Stimulated activated naive CD8-positive, alpha-beta T cell treated with anti-CD3 and anti-CD28 coated beads, Interleukin-15, Interleukin-2, amounts not matched to agents 100 ng/mL and 50 ng/mL, for 24 hours (primary cell): Measurements from ENCODE around the gene SLC10A7.

ENCODE experiments used
- H3K27ac Mint-ChIP-seq: one replicate; pipeline ENCODE4 v1.8.0; 2021; ENCODE audit warnings: mild to moderate bottlenecking, mixed read lengths
- H3K27me3 Mint-ChIP-seq: one replicate; pipeline ENCODE4 v1.8.0; 2021; ENCODE audit warnings: mixed read lengths
- H3K36me3 Mint-ChIP-seq: one replicate; pipeline ENCODE4 v1.8.0; 2021; ENCODE audit warnings: low read depth, mixed read lengths
- H3K4me1 Mint-ChIP-seq: one replicate; pipeline ENCODE4 v1.8.0; 2021; ENCODE audit warnings: low read depth, mixed read lengths
- H3K4me3 Mint-ChIP-seq: one replicate; pipeline ENCODE4 v1.8.0; 2021; ENCODE audit warnings: mild to moderate bottlenecking, mixed read lengths
- H3K9me3 Mint-ChIP-seq: one replicate; pipeline ENCODE4 v1.8.0; 2021; ENCODE audit warnings: mixed read lengths

Gene SLC10A7

DNA sequence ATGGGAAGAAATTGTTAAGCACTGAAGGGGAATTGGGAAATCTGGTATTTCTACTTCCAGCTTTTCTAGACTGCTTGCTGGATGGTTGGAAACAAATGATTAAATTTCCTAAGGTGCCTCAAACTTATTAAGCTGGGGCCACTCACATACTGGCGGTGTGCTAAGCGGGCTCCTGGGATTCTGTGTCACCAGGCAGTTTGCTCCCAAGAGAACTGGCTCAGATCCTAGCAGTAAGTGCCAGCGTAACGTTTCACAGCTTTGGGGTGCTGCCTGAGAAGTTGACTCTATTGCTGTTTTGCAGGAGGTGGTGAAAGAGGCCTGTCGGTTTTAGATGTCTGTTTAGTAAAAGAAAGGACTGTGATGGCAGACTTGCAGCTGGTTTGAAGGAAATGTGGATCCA lies 314.3 kb downstream of the SLC10A7 start:
- H3K36me3 Mint-ChIP-seq: peaks cover 11% of the 10 kb centered on the region
- H3K4me1 Mint-ChIP-seq: no peaks in the 10 kb centered on the region
- no peak overlapping the region for H3K4me3 Mint-ChIP-seq
- no peaks in the 10 kb centered on the region for H3K27me3 Mint-ChIP-seq
- no peaks in the 10 kb centered on the region for H3K9me3 Mint-ChIP-seq
- no peak overlapping the region for H3K27ac Mint-ChIP-seq
